H1 (cell line): ENCODE results near the gene SLC24A4. TPM values are rescaled to one million over a fixed set of nuclear protein-coding genes. Genes with fewer than 3 reads are reported as not detected.

Source experiments
- EZH2 ChIP-seq: fragments of 200-600 bp; sonication (generic); IDR thresholded peaks from 2 replicates; pipeline ENCODE4 v1.7.1; 2012; ENCODE audit warnings: low read depth, mild to moderate bottlenecking, moderate library complexity, low read length, inconsistent platforms; ENCODE audit not compliant: severe bottlenecking
- HDAC6 ChIP-seq: IDR thresholded peaks from one replicate; pipeline ENCODE4 v1.7.1; 2012; ENCODE audit warnings: low read depth, mild to moderate bottlenecking, inconsistent platforms, low read length, moderate library complexity
- polyA plus RNA-seq, 7 experiments: library from polyadenylated mRNA; depleted of rRNA in 3 of 7; stranded (reverse) in 5 of 7; unstranded in 2 of 7; fragments of >200 nt in 5 of 7; fragments of 200-250 nt in 2 of 7; gene quantifications; 1 replicate in 5 of 7; 2 replicates in 1 of 7; 4 replicates in 1 of 7; pipeline versions ENCODE4 v1.2.1 to v1.2.3, GENCODE V29; 2011 to 2013; ENCODE audit warnings: missing spikeins in 2 of 7, mixed read lengths in 2 of 7
- total RNA-seq: library from RNA; stranded (reverse); fragmentation: NEBNext Ultra II Directional; extraction: Animal tissue kit (Norgen Biotek cat#: 25700); gene quantifications from 2 replicates; pipeline ENCODE4 v1.2.1, GENCODE V29; 2021
- TF ChIP-seq, protein P1 (sequence below): IDR thresholded peaks from 2 replicates; pipeline ENCODE4 v1.6.1; 2011; ENCODE audit warnings: low read length, improper control_type of control experiment

The SLC24A4 gene
- total and polyA plus RNA-seq, 2 of the 8 experiments (the other 6 are each of a cell fraction or from before 2014, with no cell fraction given), result 0.27 to 0.89 TPM

DNA sequence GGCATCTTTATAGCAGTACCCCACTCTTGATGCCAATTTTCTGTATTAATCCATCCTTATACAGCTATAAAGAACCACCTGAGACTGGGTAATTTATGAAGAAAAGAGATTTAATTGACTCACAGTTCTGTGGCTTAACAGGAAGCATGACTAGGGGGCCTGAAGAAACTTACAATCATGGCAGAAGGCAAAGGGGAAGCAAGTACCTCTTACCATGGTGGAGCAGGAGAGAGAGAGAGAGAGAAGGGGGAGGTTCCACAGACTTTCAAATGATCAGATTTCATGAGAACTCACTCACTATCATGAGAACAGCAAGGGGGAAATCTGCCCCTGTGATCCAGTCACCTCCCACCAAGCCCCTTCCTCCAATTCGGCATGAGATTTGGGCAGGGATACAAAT lies 84.4 kb downstream of the SLC24A4 start (continued):
- TF ChIP-seq, protein P1, sequence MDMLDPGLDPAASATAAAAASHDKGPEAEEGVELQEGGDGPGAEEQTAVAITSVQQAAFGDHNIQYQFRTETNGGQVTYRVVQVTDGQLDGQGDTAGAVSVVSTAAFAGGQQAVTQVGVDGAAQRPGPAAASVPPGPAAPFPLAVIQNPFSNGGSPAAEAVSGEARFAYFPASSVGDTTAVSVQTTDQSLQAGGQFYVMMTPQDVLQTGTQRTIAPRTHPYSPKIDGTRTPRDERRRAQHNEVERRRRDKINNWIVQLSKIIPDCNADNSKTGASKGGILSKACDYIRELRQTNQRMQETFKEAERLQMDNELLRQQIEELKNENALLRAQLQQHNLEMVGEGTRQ, result no peak
- TF ChIP-seq HDAC6, result no peak
- no peak for TF ChIP-seq EZH2
- TF ChIP-seq, all 59 proteins: peak for 0
